Measurements from ENCODE around the gene SLC22A12. TPM values are rescaled to one million over a fixed set of nuclear protein-coding genes. Genes with fewer than 3 reads are reported as not detected.
"Not testable (repeated sequence)": the region's sequence is repeated elsewhere in the genome, so short reads cannot be mapped to it uniquely, and the experiment has no call there.

The SLC22A12 gene
- total and polyA plus RNA-seq, 12 donors = not detected

DNA sequence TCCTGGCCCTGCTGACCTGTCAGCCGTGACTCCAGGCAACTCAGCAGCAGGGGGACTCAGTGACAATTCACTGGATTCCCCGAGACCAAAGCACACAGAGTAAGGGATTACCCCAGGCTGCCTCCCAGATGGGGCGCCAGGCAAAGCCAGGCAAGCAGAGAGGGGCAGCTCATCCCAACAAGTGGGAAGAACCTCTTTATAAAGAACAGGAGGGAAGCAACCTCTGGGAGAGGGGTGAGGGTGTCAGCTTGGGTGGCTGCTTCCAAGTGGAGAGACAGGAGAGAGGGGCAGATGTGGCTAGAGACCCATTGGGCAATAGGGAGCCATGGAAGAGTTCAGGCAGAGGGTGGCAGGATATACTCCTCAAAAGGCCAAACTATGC is 1.2 kb downstream of the SLC22A12 start:
- H3K27ac ChIP-seq = no peak overlapping the region
- peaks cover 0 to 23% (median 9%) of the 10 kb centered on the region in 11 donors for H3K9me3 ChIP-seq
- H3K4me1 ChIP-seq = no peaks in the 10 kb centered on the region
- no peak for DNase-seq
- ATAC-seq = no peak
- intact Hi-C loops (cut with DNase I) = no loop called here
- no peaks in the 10 kb centered on the region for H3K36me3 ChIP-seq
- 74 to 75% methylated on average over 3 of the region's 3 CpGs for WGBS, 2 donors
- H3K4me3 ChIP-seq = no peak overlapping the region
- peaks cover 0 to 4% (median 0%) of the 10 kb centered on the region in 7 donors for H3K27me3 ChIP-seq
- TF ChIP-seq, protein P1, sequence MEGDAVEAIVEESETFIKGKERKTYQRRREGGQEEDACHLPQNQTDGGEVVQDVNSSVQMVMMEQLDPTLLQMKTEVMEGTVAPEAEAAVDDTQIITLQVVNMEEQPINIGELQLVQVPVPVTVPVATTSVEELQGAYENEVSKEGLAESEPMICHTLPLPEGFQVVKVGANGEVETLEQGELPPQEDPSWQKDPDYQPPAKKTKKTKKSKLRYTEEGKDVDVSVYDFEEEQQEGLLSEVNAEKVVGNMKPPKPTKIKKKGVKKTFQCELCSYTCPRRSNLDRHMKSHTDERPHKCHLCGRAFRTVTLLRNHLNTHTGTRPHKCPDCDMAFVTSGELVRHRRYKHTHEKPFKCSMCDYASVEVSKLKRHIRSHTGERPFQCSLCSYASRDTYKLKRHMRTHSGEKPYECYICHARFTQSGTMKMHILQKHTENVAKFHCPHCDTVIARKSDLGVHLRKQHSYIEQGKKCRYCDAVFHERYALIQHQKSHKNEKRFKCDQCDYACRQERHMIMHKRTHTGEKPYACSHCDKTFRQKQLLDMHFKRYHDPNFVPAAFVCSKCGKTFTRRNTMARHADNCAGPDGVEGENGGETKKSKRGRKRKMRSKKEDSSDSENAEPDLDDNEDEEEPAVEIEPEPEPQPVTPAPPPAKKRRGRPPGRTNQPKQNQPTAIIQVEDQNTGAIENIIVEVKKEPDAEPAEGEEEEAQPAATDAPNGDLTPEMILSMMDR (IDR thresholded peaks at IDR 0.05) = no peak

DNA sequence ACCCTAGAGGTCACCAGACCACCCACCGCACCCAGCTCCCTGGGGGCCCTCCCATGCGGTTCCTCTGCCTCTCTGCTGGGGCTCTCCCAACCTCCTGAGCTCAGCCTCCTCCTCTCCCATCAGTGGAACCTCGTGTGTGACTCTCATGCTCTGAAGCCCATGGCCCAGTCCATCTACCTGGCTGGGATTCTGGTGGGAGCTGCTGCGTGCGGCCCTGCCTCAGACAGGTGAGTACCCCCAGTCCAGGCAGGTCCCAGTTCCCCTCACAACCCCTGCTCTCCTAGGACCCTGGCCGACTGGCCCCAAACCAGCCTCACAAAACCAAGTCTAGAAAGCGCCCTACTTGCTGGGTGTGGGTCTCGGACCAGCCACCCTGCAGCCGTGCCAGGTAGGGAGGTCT is 1.6 kb downstream of the SLC22A12 start:
- intact Hi-C loops (cut with DNase I) = no loop called here
- ATAC-seq (no peak), DNase-seq (no peak)
- TF ChIP-seq, protein P1 (IDR thresholded peaks at IDR 0.05) = no peak
- Histone ChIP-seq H3K27ac (no peak overlapping the region), H3K4me3 (no peak overlapping the region), H3K4me1 (no peaks in the 10 kb centered on the region), H3K36me3 (no peaks in the 10 kb centered on the region), H3K27me3 (peaks cover 0 to 4% (median 0%) of the 10 kb centered on the region in 7 donors), H3K9me3 (peaks cover 0 to 19% (median 9%) of the 10 kb centered on the region in 11 donors)
- 82 to 88% methylated on average over 9 of the region's 9 CpGs for WGBS, 2 donors

DNA sequence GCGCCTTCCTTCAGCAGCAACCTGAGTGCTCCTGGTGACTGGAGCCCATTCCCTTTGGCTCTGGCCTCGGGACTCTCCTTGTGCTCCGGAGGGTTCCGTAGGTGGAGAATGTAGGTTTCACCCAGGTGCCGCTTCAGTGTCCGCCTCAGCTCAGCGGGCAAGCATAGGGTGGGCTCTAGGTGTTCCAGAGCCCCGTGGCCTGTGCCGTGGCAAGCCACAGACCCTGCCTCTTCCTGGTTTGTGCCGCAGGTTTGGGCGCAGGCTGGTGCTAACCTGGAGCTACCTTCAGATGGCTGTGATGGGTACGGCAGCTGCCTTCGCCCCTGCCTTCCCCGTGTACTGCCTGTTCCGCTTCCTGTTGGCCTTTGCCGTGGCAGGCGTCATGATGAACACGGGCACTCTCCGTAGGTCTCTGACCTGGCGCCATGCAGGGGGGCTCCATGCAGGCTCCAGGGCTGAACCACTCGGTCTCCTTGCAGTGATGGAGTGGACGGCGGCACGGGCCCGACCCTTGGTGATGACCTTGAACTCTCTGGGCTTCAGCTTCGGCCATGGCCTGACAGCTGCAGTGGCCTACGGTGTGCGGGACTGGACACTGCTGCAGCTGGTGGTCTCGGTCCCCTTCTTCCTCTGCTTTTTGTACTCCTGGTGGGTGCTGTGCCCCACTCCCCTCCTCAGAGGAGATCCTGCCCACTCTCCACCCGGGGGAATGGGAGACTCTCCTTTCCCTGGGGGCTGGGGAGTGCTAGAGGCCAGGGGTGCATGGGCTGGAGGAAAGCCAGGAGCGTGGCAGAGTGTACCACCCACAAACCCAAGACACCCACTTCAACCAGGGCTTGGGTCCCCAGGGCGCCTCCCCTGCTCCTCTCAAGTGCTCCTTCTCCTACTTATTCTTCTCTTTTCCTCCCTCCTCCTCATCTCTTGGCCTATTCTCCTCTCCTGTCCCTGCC is 2.4 kb downstream of the SLC22A12 start:
- intact Hi-C loops (cut with DNase I) = no loop called here
- Histone ChIP-seq H3K36me3 (no peaks in the 10 kb centered on the region), H3K27ac (no peak overlapping the region), H3K9me3 (peaks cover 0 to 12% (median 9%) of the 10 kb centered on the region in 11 donors), H3K4me3 (no peak overlapping the region), H3K4me1 (no peaks in the 10 kb centered on the region), H3K27me3 (peaks cover 0 to 5% (median 0%) of the 10 kb centered on the region in 7 donors)
- no peak for DNase-seq
- TF ChIP-seq, protein P1 (IDR thresholded peaks at IDR 0.05) = no peak
- 87 to 88% methylated on average over 32 of the region's 32 CpGs for WGBS, 2 donors
- ATAC-seq = peak in 1 of 8 donors; percentile 19

DNA sequence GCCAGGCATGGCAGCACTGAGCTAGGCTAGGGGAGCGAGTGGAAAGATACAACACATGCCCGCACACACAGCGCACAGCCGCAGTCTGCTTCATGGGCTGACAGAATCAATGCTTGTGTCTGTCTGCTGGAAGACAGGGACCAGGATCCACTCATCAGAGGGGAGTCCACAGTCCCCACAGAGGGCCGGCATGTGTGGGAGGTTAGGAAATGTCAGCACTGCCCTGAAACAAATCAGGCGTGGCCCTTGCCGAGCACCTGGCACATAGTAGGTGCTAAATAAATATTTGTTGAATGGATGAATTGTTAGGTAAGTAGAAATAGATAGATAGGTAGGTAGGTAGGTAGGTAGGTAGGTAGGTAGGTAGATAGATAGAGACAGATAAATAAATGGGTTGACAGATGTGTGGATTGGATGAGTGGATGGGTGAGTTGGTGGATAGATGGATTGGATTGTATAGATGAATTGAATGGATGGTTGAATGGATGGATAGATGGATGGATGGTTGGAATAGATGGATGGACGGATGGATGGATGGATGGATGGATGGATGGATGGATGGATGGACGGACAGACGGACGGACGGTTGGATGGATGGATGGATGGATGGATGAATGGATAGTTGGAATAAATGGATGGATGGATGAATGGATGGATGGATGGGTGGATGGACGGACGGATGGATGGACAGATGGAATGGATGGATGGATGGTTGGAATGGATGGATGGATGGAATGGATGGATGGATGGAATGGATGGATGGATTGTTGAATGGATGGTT is 3.3 kb downstream of the SLC22A12 start:
- TF ChIP-seq, protein P1 (IDR thresholded peaks at IDR 0.05) = no peak
- H3K27ac ChIP-seq = no peak overlapping the region
- intact Hi-C loops (cut with DNase I) = no loop called here
- 87 to 91% methylated on average over 14 of the region's 14 CpGs for WGBS, 2 donors
- no peaks in the 10 kb centered on the region for H3K4me1 ChIP-seq
- H3K36me3 ChIP-seq = no peaks in the 10 kb centered on the region
- no peak overlapping the region for H3K4me3 ChIP-seq
- no peak for ATAC-seq
- peaks cover 0 to 5% (median 0%) of the 10 kb centered on the region in 7 donors for H3K27me3 ChIP-seq
- no peak for DNase-seq
- H3K9me3 ChIP-seq = peaks cover 0 to 3% (median 0%) of the 10 kb centered on the region in 11 donors

DNA sequence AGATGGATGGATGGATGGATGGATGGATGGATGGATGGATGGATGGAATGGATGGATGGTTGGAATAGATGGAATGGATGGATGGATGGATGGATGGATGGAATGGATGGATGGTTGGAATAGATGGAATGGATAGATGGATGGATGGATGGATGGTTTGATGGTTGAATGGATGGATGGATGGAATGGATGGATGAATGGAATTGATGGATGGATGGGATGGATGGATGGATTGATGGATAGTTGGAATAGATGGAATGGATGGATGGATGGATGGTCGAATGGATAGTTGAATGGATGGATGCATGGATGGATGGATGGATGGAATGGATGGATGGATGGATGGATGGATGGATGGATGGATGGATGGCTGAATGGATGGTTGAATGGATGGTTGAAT is 4.9 kb downstream of the SLC22A12 start:
- H3K9me3 ChIP-seq; H3K4me1 ChIP-seq; DNase-seq; H3K27ac ChIP-seq; H3K36me3 ChIP-seq; H3K27me3 ChIP-seq; intact Hi-C loops (cut with DNase I); ATAC-seq; H3K4me3 ChIP-seq: not testable (repeated sequence)
- WGBS, 2 donors = 62 to 80% methylated on average over 1 of the region's 1 CpG

All from heart right ventricle (tissue), 16 donors.